ENCODE measurements around the gene KNDC1.
"Not testable (repeated sequence)": the region's sequence is repeated elsewhere in the genome, so short reads cannot be mapped to it uniquely, and the experiment has no call there.

Gene KNDC1

GRCh38 chr10:133230044-133230361 lies 70.0 kb downstream of the KNDC1 start, which contains the start of gene UTF1:
UTF1 (plus strand) TSS chr10:133230217; CDS start chr10:133230289, 72 bp downstream.
- no peak within 1 kb of the TSS for H3K4me3 ChIP-seq (replicated peaks; ENCODE audit: low read depth, low read length)
- no peak for TF ChIP-seq CTCF (IDR thresholded peaks at IDR 0.05; ENCODE audit: low read length, missing control alignments)
- no peak for DNase-seq (ENCODE audit: low read depth)

- no peak for DNase-seq (ENCODE audit: low read depth)
- no peak for TF ChIP-seq CTCF (IDR thresholded peaks at IDR 0.05; ENCODE audit: low read length, missing control alignments)
- no peak overlapping the region for H3K4me3 ChIP-seq (replicated peaks; ENCODE audit: low read depth, low read length)
Observed at GRCh38 chr10:133230387-133231195, 70.6 kb downstream of the KNDC1 start.

DNA sequence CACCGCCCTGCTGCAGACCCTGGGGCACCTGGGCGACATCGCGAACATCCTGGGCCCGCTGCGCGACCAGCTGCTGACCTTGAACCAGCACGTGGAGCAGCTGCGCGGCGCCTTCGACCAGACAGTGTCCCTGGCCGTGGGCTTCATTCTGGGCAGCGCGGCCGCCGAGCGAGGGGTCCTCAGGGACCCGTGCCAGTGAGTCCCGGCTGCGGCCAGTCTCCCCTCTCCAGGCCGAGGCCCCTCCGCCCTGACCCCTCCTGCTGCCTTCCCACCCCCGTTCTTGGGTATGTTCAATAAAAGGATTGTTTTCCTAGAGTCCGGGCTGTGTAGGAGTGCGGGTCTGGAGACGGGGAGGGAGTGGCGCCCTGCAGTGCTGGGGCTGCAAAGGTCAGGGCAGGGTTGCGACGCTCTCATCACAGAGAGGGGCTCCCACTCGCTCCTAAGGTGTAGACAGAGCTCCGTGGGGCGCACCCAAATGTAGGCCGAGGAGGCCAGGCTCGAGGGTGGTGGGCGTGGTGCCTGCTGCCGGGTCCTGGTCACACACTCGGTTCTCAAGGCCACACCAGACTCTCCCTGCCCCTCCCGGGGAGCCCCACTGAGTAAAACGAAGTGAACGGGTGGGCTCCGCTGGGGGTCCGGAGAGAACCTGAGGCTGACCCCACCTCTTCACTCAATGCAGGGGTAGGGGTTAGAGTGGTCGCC lies 71.4 kb downstream of the KNDC1 start:
- DNase-seq (ENCODE audit: low read depth) = no peak
- H3K4me3 ChIP-seq (replicated peaks; ENCODE audit: low read depth, low read length) = no peak overlapping the region
- no peak for TF ChIP-seq CTCF (IDR thresholded peaks at IDR 0.05; ENCODE audit: low read length, missing control alignments)

GRCh38 chr10:133231946-133232574 lies 72.0 kb downstream of the KNDC1 start:
- no peak for DNase-seq (ENCODE audit: low read depth)
- TF ChIP-seq CTCF (IDR thresholded peaks at IDR 0.05; ENCODE audit: low read length, missing control alignments) = no peak
- no peak overlapping the region for H3K4me3 ChIP-seq (replicated peaks; ENCODE audit: low read depth, low read length)

DNA sequence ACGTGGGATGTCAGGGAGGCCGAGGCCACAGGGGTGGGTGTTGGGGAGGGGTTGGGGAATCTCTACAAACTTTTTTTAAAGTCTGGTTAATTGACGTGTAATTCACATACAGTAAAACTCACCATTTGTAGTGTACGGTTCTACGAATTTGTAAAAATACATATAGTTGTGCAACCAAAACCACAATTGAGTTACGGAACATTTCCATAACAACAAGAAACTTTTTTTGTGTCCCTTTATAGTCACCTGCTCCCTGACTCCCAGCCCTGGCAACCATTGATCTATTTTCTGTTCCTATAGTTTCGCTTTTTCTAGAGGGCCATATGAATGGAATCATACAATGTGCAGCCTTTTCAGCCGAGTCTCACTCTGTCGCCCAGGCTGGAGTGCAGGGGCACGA lies 74.8 kb downstream of the KNDC1 start:
- not testable (repeated sequence) for H3K4me3 ChIP-seq (replicated peaks; ENCODE audit: low read depth, low read length)

GRCh38 chr10:133235265-133235855 lies 75.3 kb downstream of the KNDC1 start:
- no peak overlapping the region for H3K4me3 ChIP-seq (replicated peaks; ENCODE audit: low read depth, low read length)
- no peak for DNase-seq (ENCODE audit: low read depth)
- no peak for TF ChIP-seq CTCF (IDR thresholded peaks at IDR 0.05; ENCODE audit: low read length, missing control alignments)

More for the DNA sequence above, 74.8 kb downstream of the KNDC1 start:
- DNase-seq (ENCODE audit: low read depth) = not testable (repeated sequence)

DNA sequence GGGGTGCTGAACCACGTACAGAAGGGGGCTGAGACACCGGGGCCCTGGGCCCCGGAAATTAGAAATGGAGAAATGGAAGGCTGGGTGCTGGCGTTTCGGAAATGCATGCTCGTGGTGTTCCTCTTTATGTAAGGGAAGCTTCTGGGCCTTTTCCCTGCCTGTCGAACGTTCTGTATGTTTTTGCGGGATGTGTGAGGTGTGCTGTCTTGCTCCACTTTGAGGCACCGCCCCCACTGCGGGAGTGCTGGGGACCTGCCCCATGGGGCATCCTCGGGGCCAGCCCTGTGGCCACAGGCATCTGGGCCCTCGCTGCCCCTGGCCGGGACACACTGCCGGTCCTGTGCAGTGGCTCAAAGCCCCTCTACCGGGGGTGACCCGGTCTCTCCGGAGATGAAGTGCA lies 75.9 kb downstream of the KNDC1 start:
- no peak overlapping the region for H3K4me3 ChIP-seq (replicated peaks; ENCODE audit: low read depth, low read length)

More for the DNA sequence above, 75.9 kb downstream of the KNDC1 start:
- TF ChIP-seq CTCF (IDR thresholded peaks at IDR 0.05; ENCODE audit: low read length, missing control alignments) = no peak
- no peak for DNase-seq (ENCODE audit: low read depth)

Data from fibroblast of pulmonary artery (primary cell).